Thymus (tissue), 11 donors: ENCODE measurements around the gene PIEZO2. TPM values are rescaled to one million over a fixed set of nuclear protein-coding genes. Genes with fewer than 3 reads are reported as not detected.

ENCODE experiments used
- DNase-seq, 9 donors: peaks; one replicate each; pipeline ENCODE4 v3.0.0-alpha.2; 2013; ENCODE audit warnings: low spot score in 9 of 9, low read depth in 6 of 9, missing footprints in 1 of 9
- H3K27ac ChIP-seq, 2 donors: one replicate each; pipeline ENCODE4 v1.5.1; 2013; ENCODE audit warnings: control low read depth in 1 of 2, low read depth in 1 of 2, low read length in 1 of 2, mild to moderate bottlenecking in 1 of 2, moderate library complexity in 1 of 2
- H3K27me3 ChIP-seq, 2 donors: one replicate each; pipeline ENCODE4 v1.5.1; 2013; ENCODE audit warnings: low read length in 1 of 2; ENCODE audit not compliant: control insufficient read depth in 2 of 2, insufficient read depth in 1 of 2
- H3K36me3 ChIP-seq, 2 donors: one replicate each; pipeline ENCODE4 v1.5.1; 2013; ENCODE audit warnings: low read length in 1 of 2, mild to moderate bottlenecking in 1 of 2, moderate library complexity in 1 of 2; ENCODE audit not compliant: control insufficient read depth in 2 of 2, insufficient read depth in 2 of 2
- H3K4me1 ChIP-seq, 2 donors: one replicate each; pipeline ENCODE4 v1.5.1; 2013; ENCODE audit warnings: low read length in 2 of 2; ENCODE audit not compliant: control insufficient read depth in 2 of 2, insufficient read depth in 2 of 2
- H3K4me3 ChIP-seq, 2 donors: one replicate each; pipeline ENCODE4 v1.5.1; 2013; ENCODE audit warnings: low read length in 2 of 2, control low read depth in 1 of 2, mild to moderate bottlenecking in 1 of 2
- H3K9me3 ChIP-seq, 2 donors: one replicate each; pipeline ENCODE4 v1.5.1; 2013; ENCODE audit warnings: low read length in 1 of 2, mild to moderate bottlenecking in 1 of 2; ENCODE audit not compliant: control insufficient read depth in 2 of 2, insufficient read depth in 1 of 2
- WGBS: extraction: QIAGEN DNeasy Blood & Tissue Kit; methylation state at CpG from one replicate; pipeline ENCODE4 v1.1.7; 2013; 5-methylcytosine and 5-hydroxymethylcytosine counted together
- polyA plus RNA-seq: library from polyadenylated mRNA; stranded (reverse); fragments of 200-250 nt; gene quantifications from one replicate; pipeline ENCODE4 v1.2.3, GENCODE V29; 2013
- total RNA-seq: library from RNA; stranded (reverse); fragments of 120-200 nt; gene quantifications from one replicate; pipeline ENCODE4 v1.2.4, GENCODE V29; 2013
- donor health status: healthy.

PIEZO2 gene
- total and polyA plus RNA-seq, 2 donors: 1.5 to 3.2 TPM

DNA sequence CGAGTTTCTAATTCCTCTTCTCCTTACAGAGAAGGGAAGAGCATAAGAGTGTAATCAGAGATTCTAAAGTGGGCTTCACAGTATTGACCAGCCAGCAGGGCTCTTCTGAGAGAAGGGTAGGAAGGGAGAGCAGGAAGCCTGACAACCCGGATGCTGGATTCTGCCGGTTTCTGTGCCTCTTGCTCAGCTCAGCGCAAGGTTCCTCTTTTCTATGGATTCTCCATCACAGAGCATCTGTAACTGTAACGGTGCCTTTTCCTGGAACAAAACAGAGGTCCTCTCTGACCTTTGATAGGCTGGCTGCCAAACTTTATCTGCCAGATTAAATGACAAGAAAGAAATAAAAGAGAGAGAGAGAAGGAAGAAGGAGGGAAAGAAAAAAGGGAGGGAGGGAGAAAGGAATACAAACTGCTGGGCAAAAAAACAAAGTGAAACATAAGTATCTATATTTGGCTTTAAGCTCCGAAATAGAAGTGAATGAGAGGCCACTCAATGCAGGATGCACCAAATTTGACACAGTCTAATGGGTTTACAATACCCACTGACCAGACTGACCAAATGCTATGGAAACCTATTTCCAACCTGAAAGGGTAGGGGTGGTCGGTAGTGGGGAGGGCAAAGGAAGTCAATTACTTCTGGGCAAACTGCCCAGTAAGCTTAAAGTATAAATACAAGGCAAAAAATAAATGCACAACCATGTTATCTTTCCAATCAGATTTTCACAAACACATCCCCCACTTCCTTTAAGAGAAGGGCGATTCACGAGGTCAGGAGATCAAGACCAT, 59.2 kb downstream of the PIEZO2 start:
- DNase-seq: no peak
- no peaks in the 10 kb centered on the region for H3K36me3 ChIP-seq
- H3K27me3 ChIP-seq: no peaks in the 10 kb centered on the region
- no peak overlapping the region for H3K4me3 ChIP-seq
- 22% methylated on average over 9 of the region's 9 CpGs for WGBS
- H3K27ac ChIP-seq: no peak overlapping the region
- H3K9me3 ChIP-seq: no peaks in the 10 kb centered on the region
- no peaks in the 10 kb centered on the region for H3K4me1 ChIP-seq

GRCh38 chr18:11081009-11081532, 68.3 kb downstream of the PIEZO2 start:
- WGBS: 98% methylated on average over 2 of the region's 2 CpGs

GRCh38 chr18:11078491-11078890, 70.9 kb downstream of the PIEZO2 start:
- WGBS: 94% methylated on average over 4 of the region's 4 CpGs
- DNase-seq: no peak
- Histone ChIP-seq H3K4me3 (no peak overlapping the region), H3K9me3 (no peaks in the 10 kb centered on the region), H3K27me3 (no peaks in the 10 kb centered on the region), H3K4me1 (no peaks in the 10 kb centered on the region), H3K27ac (no peak overlapping the region), H3K36me3 (no peaks in the 10 kb centered on the region)

More at GRCh38 chr18:11081009-11081532, 68.3 kb downstream of the PIEZO2 start:
- no peak for DNase-seq
- H3K4me3 ChIP-seq: no peak overlapping the region
- H3K9me3 ChIP-seq: no peaks in the 10 kb centered on the region
- H3K27me3 ChIP-seq: no peaks in the 10 kb centered on the region
- H3K36me3 ChIP-seq: no peaks in the 10 kb centered on the region
- no peaks in the 10 kb centered on the region for H3K4me1 ChIP-seq
- no peak overlapping the region for H3K27ac ChIP-seq

- H3K4me1 ChIP-seq: no peaks in the 10 kb centered on the region
- no peaks in the 10 kb centered on the region for H3K27me3 ChIP-seq
- no peaks in the 10 kb centered on the region for H3K9me3 ChIP-seq
- no peak overlapping the region for H3K27ac ChIP-seq
- no peaks in the 10 kb centered on the region for H3K36me3 ChIP-seq
- H3K4me3 ChIP-seq: no peak overlapping the region
- DNase-seq: no peak
- WGBS: 97% methylated on average over 5 of the region's 5 CpGs
These were observed 71.7 kb downstream of the PIEZO2 start for GRCh38 chr18:11077548-11078187.

- Histone ChIP-seq H3K4me3 (no peak overlapping the region), H3K27ac (no peak overlapping the region), H3K4me1 (no peaks in the 10 kb centered on the region), H3K9me3 (no peaks in the 10 kb centered on the region), H3K27me3 (no peaks in the 10 kb centered on the region), H3K36me3 (no peaks in the 10 kb centered on the region)
- 85% methylated on average over 5 of the region's 5 CpGs for WGBS
- DNase-seq: no peak
These were observed 74.5 kb downstream of the PIEZO2 start for GRCh38 chr18:11074889-11075288.

GRCh38 chr18:11073971-11074370, 75.4 kb downstream of the PIEZO2 start:
- WGBS: 97% methylated on average over 9 of the region's 9 CpGs
- Histone ChIP-seq H3K36me3 (no peaks in the 10 kb centered on the region), H3K4me3 (no peak overlapping the region), H3K27me3 (no peaks in the 10 kb centered on the region), H3K9me3 (no peaks in the 10 kb centered on the region), H3K4me1 (no peaks in the 10 kb centered on the region), H3K27ac (no peak overlapping the region)
- no peak for DNase-seq

- WGBS: 97% methylated on average over 5 of the region's 5 CpGs
- Histone ChIP-seq H3K9me3 (no peaks in the 10 kb centered on the region), H3K4me3 (no peak overlapping the region), H3K4me1 (no peaks in the 10 kb centered on the region), H3K27ac (no peak overlapping the region), H3K36me3 (no peaks in the 10 kb centered on the region), H3K27me3 (no peaks in the 10 kb centered on the region)
- no peak for DNase-seq
These were observed 76.7 kb downstream of the PIEZO2 start for GRCh38 chr18:11072632-11073031.

GRCh38 chr18:11071300-11071699, 78.1 kb downstream of the PIEZO2 start:
- H3K27ac ChIP-seq: no peak overlapping the region
- H3K9me3 ChIP-seq: no peaks in the 10 kb centered on the region
- no peaks in the 10 kb centered on the region for H3K27me3 ChIP-seq
- DNase-seq: no peak
- 95% methylated on average over 4 of the region's 4 CpGs for WGBS
- no peak overlapping the region for H3K4me3 ChIP-seq
- no peaks in the 10 kb centered on the region for H3K4me1 ChIP-seq
- no peaks in the 10 kb centered on the region for H3K36me3 ChIP-seq

DNA sequence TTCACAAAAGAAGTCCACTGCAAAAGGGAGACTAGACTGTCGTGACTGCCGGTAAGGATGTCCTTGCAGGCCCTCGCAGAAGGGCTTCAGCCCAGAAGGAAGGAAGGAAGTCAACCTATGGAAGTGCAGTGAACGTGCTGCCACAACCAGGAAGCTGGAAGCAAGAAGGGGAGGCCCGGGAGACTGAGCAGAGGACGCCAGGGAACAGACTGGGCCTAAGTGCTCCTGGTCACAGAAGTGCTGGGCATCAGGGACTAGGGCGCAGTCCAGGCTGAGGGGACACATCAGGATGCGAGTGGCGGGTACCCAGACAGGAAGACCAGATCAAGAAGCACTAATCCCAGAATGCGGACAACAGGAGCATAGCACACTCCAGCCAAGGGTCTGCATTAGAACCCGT, 78.8 kb downstream of the PIEZO2 start:
- H3K36me3 ChIP-seq: no peaks in the 10 kb centered on the region
- no peaks in the 10 kb centered on the region for H3K27me3 ChIP-seq
- 97% methylated on average over 11 of the region's 11 CpGs for WGBS
- H3K4me3 ChIP-seq: no peak overlapping the region
- H3K4me1 ChIP-seq: no peaks in the 10 kb centered on the region
- no peaks in the 10 kb centered on the region for H3K9me3 ChIP-seq
- no peak overlapping the region for H3K27ac ChIP-seq
- no peak for DNase-seq
